H1 (cell line): ENCODE data around the gene HAUS2. TPM values are rescaled to one million over a fixed set of nuclear protein-coding genes. Genes with fewer than 3 reads are reported as not detected.

Experiments
- CTCF ChIA-PET: fragments of 300-600 bp; sonication (Branson Sonifier 250); formaldehyde crosslinking; loops from one replicate; lab custom pipeline; 2021; ENCODE audit not compliant: partially characterized antibody; lab: Charles Lee
- POLR2A ChIA-PET: fragments of 300-600 bp; sonication (Branson Sonifier 250); formaldehyde crosslinking; loops from one replicate; lab custom pipeline; 2021; ENCODE audit warnings: inconsistent platforms; ENCODE audit not compliant: partially characterized antibody; lab: Charles Lee
- DNase-seq, 2 experiments: peaks; one replicate each; pipeline versions ENCODE4 v3.0.0 to v3.0.0-alpha.2; 2010 to 2022; ENCODE audit warnings: low spot score in 2 of 2, low read depth in 1 of 2, mixed read lengths in 1 of 2
- FAIRE-seq: peaks from 2 replicates; lab custom pipeline; 2011; peaks lifted over from hg19 to GRCh38; lab: Jason Lieb, UNC
- H2AFZ ChIP-seq: 2 replicates; pipeline ENCODE4 v1.8.1; 2012; ENCODE audit warnings: low read length, inconsistent platforms
- H2AK5ac ChIP-seq: 2 replicates; pipeline ENCODE4 v1.6.1; 2013; ENCODE audit warnings: low read depth, low read length
- H2BK120ac ChIP-seq: replicated peaks from 2 replicates; pipeline ENCODE3; 2013; ENCODE audit warnings: low read depth, low read length, inconsistent platforms
- H2BK12ac ChIP-seq: 2 replicates; pipeline ENCODE4 v1.6.1; 2013; ENCODE audit warnings: low read depth, low read length
- H2BK15ac ChIP-seq: 2 replicates; pipeline ENCODE4 v1.6.1; 2013; ENCODE audit warnings: low read length
- H2BK20ac ChIP-seq: 2 replicates; pipeline ENCODE4 v1.6.1; 2013; ENCODE audit warnings: low read length
- H2BK5ac ChIP-seq: 2 replicates; pipeline ENCODE4 v1.6.1; 2013; ENCODE audit warnings: low read depth, low read length
- H3K14ac ChIP-seq: 2 replicates; pipeline ENCODE4 v1.6.1; 2013; ENCODE audit warnings: inconsistent platforms; ENCODE audit not compliant: insufficient read length
- H3K18ac ChIP-seq: 2 replicates; pipeline ENCODE4 v1.6.1; 2013; ENCODE audit warnings: low read length; ENCODE audit errors: extremely low read depth
- H3K23ac ChIP-seq: 2 replicates; pipeline ENCODE4 v1.6.1; 2013; ENCODE audit warnings: inconsistent platforms; ENCODE audit not compliant: insufficient read length
- H3K23me2 ChIP-seq: 2 replicates; pipeline ENCODE4 v1.6.1; 2013; ENCODE audit warnings: low read depth, low read length
- H3K27ac ChIP-seq: 2 replicates; pipeline ENCODE4 v1.6.1; 2011; ENCODE audit warnings: low read depth, low read length, inconsistent platforms
- H3K27me3 ChIP-seq, 4 experiments: replicated peaks in 1 of 4; 1 replicate in 1 of 4; 2 replicates in 3 of 4; pipeline versions ENCODE4 v1.6.1 to v1.8.1; 2011 to 2013; ENCODE audit warnings: low read length in 3 of 4, mild to moderate bottlenecking in 3 of 4, inconsistent platforms in 2 of 4, mixed read lengths in 2 of 4, moderate library complexity in 1 of 4; ENCODE audit not compliant: control insufficient read depth in 3 of 4, insufficient read depth in 3 of 4; ENCODE audit errors: extremely low read depth in 1 of 4
- H3K36me3 ChIP-seq, 4 experiments: 2 replicates each; pipeline versions ENCODE4 v1.6.1 to v1.8.1; 2011 to 2013; ENCODE audit warnings: mild to moderate bottlenecking in 4 of 4, low read length in 3 of 4, moderate library complexity in 2 of 4, control low read depth in 1 of 4, inconsistent platforms in 1 of 4; ENCODE audit not compliant: insufficient read depth in 4 of 4, control insufficient read depth in 2 of 4
- H3K4ac ChIP-seq: replicated peaks from 2 replicates; pipeline ENCODE3; 2013; ENCODE audit warnings: low read length, low read depth, mixed read lengths, inconsistent platforms; ENCODE audit not compliant: insufficient read length
- H3K4me1 ChIP-seq, 4 experiments: replicated peaks in 1 of 4; 1 replicate in 1 of 4; 2 replicates in 3 of 4; pipeline versions ENCODE4 v1.6.1 to v1.8.1; 2011 to 2013; ENCODE audit warnings: low read length in 3 of 4, inconsistent platforms in 2 of 4, mixed read lengths in 1 of 4; ENCODE audit not compliant: insufficient read depth in 4 of 4, control insufficient read depth in 3 of 4
- H3K4me2 ChIP-seq, 2 experiments: 2 replicates each; pipeline versions ENCODE4 v1.6.1 to v1.8.1; 2011 to 2013; ENCODE audit warnings: low read depth in 2 of 2, low read length in 2 of 2, control low read depth in 1 of 2, inconsistent platforms in 1 of 2, mild to moderate bottlenecking in 1 of 2; ENCODE audit not compliant: insufficient read depth in 1 of 2
- H3K4me3 ChIP-seq, 4 experiments: fragments of 200-600, 300-600 bp in 1 of 4; sonication (generic), shearing (Covaris generic), sonication (Bioruptor Twin) in 1 of 4; 2 replicates each; pipeline versions ENCODE4 v1.5.1 to v1.8.1; 2011 to 2016; ENCODE audit warnings: low read length in 4 of 4, low read depth in 3 of 4, control low read depth in 2 of 4, inconsistent platforms in 2 of 4, mild to moderate bottlenecking in 2 of 4, mixed read lengths in 1 of 4, moderate library complexity in 1 of 4; ENCODE audit not compliant: insufficient read depth in 2 of 4; ENCODE audit errors: extremely low read depth in 1 of 4
- H3K56ac ChIP-seq: replicated peaks from 2 replicates; pipeline ENCODE3; 2013; ENCODE audit warnings: low read depth, mild to moderate bottlenecking, mixed read lengths, low read length, inconsistent platforms; ENCODE audit not compliant: insufficient read length
- H3K79me1 ChIP-seq: 2 replicates; pipeline ENCODE4 v1.6.1; 2013; ENCODE audit warnings: low read depth, low read length, control low read depth
- H3K79me2 ChIP-seq, 2 experiments: 2 replicates each; pipeline versions ENCODE4 v1.6.1 to v1.8.1; 2012 to 2013; ENCODE audit warnings: low read length in 2 of 2, mild to moderate bottlenecking in 2 of 2, inconsistent platforms in 1 of 2; ENCODE audit not compliant: insufficient read depth in 2 of 2, control insufficient read depth in 1 of 2
- H3K9ac ChIP-seq, 4 experiments: replicated peaks in 1 of 4; 1 replicate in 1 of 4; 2 replicates in 3 of 4; pipeline versions ENCODE4 v1.6.1 to v1.8.1; 2011 to 2013; ENCODE audit warnings: low read depth in 3 of 4, low read length in 3 of 4, control low read depth in 2 of 4, mild to moderate bottlenecking in 2 of 4, moderate library complexity in 2 of 4, inconsistent platforms in 1 of 4; ENCODE audit errors: extremely low read depth in 1 of 4
- H3K9me3 ChIP-seq, 2 experiments: 2 replicates each; pipeline versions ENCODE4 v1.6.1 to v1.8.1; 2012 to 2013; ENCODE audit warnings: mild to moderate bottlenecking in 2 of 2, moderate library complexity in 2 of 2, control low read depth in 1 of 2, inconsistent platforms in 1 of 2, low read depth in 1 of 2, low read length in 1 of 2, mixed read lengths in 1 of 2; ENCODE audit not compliant: insufficient read depth in 2 of 2
- H4K20me1 ChIP-seq, 2 experiments: replicated peaks in 1 of 2; 2 replicates each; pipeline versions ENCODE3 to v1.8.1; 2011 to 2013; ENCODE audit warnings: inconsistent platforms in 2 of 2, low read length in 2 of 2, mild to moderate bottlenecking in 1 of 2; ENCODE audit not compliant: insufficient read depth in 2 of 2, control insufficient read depth in 1 of 2
- H4K5ac ChIP-seq: 2 replicates; pipeline ENCODE4 v1.6.1; 2013; ENCODE audit warnings: low read length, low read depth, mixed read lengths, inconsistent platforms; ENCODE audit not compliant: insufficient read length
- H4K8ac ChIP-seq: 2 replicates; pipeline ENCODE4 v1.8.0; 2013; ENCODE audit warnings: mild to moderate bottlenecking, moderate library complexity, low read length, inconsistent platforms; ENCODE audit not compliant: insufficient read depth; ENCODE audit errors: extremely low read depth
- H4K91ac ChIP-seq: replicated peaks from 2 replicates; pipeline ENCODE3; 2013; ENCODE audit warnings: low read length, mixed read lengths, inconsistent platforms; ENCODE audit not compliant: insufficient read length
- NRF1 ChIP-seq: IDR thresholded peaks from 2 replicates; pipeline ENCODE4 v1.6.1; 2011; ENCODE audit warnings: mild to moderate bottlenecking, low read depth, low read length, improper control_type of control experiment
- SP4 ChIP-seq: IDR thresholded peaks from 2 replicates; pipeline ENCODE4 v1.6.1; 2012; ENCODE audit warnings: low read length, inconsistent platforms
- TAF1 ChIP-seq: IDR thresholded peaks from 2 replicates; pipeline ENCODE4 v1.6.1; 2011; ENCODE audit warnings: mild to moderate bottlenecking, low read depth, low read length
- YY1 ChIP-seq: IDR thresholded peaks from 2 replicates; pipeline ENCODE4 v1.6.1; 2011; ENCODE audit warnings: low read depth, mild to moderate bottlenecking, low read length
- WGBS, 2 experiments: shearing (Covaris generic) in 1 of 2; methylation state at CpG; one replicate each; pipeline versions ENCODE4 v1.1.6 to v1.1.7; 2013 to 2015; ENCODE audit warnings: low lambda C conversion rate in 2 of 2, mixed read lengths in 2 of 2, inconsistent platforms in 1 of 2, low coverage in 1 of 2, missing lambda C conversion rate in 1 of 2; ENCODE audit not compliant: insufficient replicate concordance in 2 of 2, insufficient coverage in 1 of 2, insufficient read length in 1 of 2; ENCODE audit errors: extremely low coverage in 1 of 2, missing lambda C conversion rate in 1 of 2; 5-methylcytosine and 5-hydroxymethylcytosine counted together
- polyA plus RNA-seq, 7 experiments: library from polyadenylated mRNA; depleted of rRNA in 3 of 7; stranded (reverse) in 5 of 7; unstranded in 2 of 7; fragments of >200 nt in 5 of 7; fragments of 200-250 nt in 2 of 7; gene quantifications; 1 replicate in 5 of 7; 2 replicates in 1 of 7; 4 replicates in 1 of 7; pipeline versions ENCODE4 v1.2.1 to v1.2.3, GENCODE V29; 2011 to 2013; ENCODE audit warnings: missing spikeins in 2 of 7, mixed read lengths in 2 of 7
- total RNA-seq: library from RNA; stranded (reverse); fragmentation: NEBNext Ultra II Directional; extraction: Animal tissue kit (Norgen Biotek cat#: 25700); gene quantifications from 2 replicates; pipeline ENCODE4 v1.2.1, GENCODE V29; 2021

HAUS2 gene
- total and polyA plus RNA-seq, 2 of the 8 experiments (the other 6 are each of a cell fraction or from before 2014, with no cell fraction given), result 12.1 to 33.5 TPM

GRCh38 chr15:42507514-42507913 is 41.1 kb upstream of the HAUS2 start:
- no peak overlapping the region for H2BK5ac ChIP-seq
- DNase-seq (no peak), FAIRE-seq (no peak)
- no peak overlapping the region for H3K4ac ChIP-seq
- no peaks in the 10 kb centered on the region for H3K23me2 ChIP-seq
- no peak overlapping the region for H4K5ac ChIP-seq
- no peaks in the 10 kb centered on the region for H3K4me1 ChIP-seq
- H3K79me1 ChIP-seq, result peaks cover 5% of the 10 kb centered on the region
- ChIA-PET CTCF (no interaction called here), POLR2A (no interaction called here)
- no peak overlapping the region for H3K56ac ChIP-seq
- H2BK120ac ChIP-seq, result no peak overlapping the region
- H3K36me3 ChIP-seq, result peaks cover 0 to 3% (median 0%) of the 10 kb centered on the region in 4 experiments; a peak in 1 of 8 replicates
- H4K8ac ChIP-seq, result no peak overlapping the region
- H2AK5ac ChIP-seq, result no peak overlapping the region
- no peak overlapping the region for H2BK20ac ChIP-seq
- no peak overlapping the region for H2AFZ ChIP-seq
- no peaks in the 10 kb centered on the region for H3K9me3 ChIP-seq
- no peak overlapping the region for H3K14ac ChIP-seq
- H2BK15ac ChIP-seq, result no peak overlapping the region
- H3K27ac ChIP-seq, result no peak overlapping the region
- peaks cover 0 to 2% of the 10 kb centered on the region in 2 experiments for H4K20me1 ChIP-seq
- WGBS, 2 experiments, result 87% methylated on average over 4 of the region's 4 CpGs; no CpG with 5 or more reads in 1 of the 2 experiments
- H3K9ac ChIP-seq, result no peak overlapping the region
- H3K4me3 ChIP-seq, result no peak overlapping the region
- no peaks in the 10 kb centered on the region for H3K27me3 ChIP-seq
- no peak overlapping the region for H3K23ac ChIP-seq
- peaks cover 0 to 26% of the 10 kb centered on the region in 2 experiments; a peak in 2 of 4 replicates for H3K79me2 ChIP-seq
- no peak overlapping the region for H3K18ac ChIP-seq
- no peak overlapping the region for H3K4me2 ChIP-seq
- no peak overlapping the region for H4K91ac ChIP-seq
- no peak overlapping the region for H2BK12ac ChIP-seq
- TF ChIP-seq YY1, result no peak
- no peak for TF ChIP-seq SP4
- no peak for TF ChIP-seq TAF1
- no peak for TF ChIP-seq NRF1
